HepG2 (cell line): ENCODE data around the gene FBLIM1. TPM values are rescaled to one million over a fixed set of nuclear protein-coding genes. Genes with fewer than 3 reads are reported as not detected.

Experiments
- ARNT ChIP-seq: fragments of 450-650 bp; IDR thresholded peaks from 2 replicates; pipeline ENCODE4 v1.6.1; 2017
- EED ChIP-seq: sonication (generic); formaldehyde crosslinking; IDR thresholded peaks from 2 replicates; pipeline ENCODE4 v1.5.0; 2020; ENCODE audit warnings: mild to moderate bottlenecking, missing genetic modification reagents
- ELF3 ChIP-seq: IDR thresholded peaks from 2 replicates; pipeline ENCODE4 v1.6.1; 2016; ENCODE audit warnings: missing genetic modification reagents, missing compliant biosample characterization
- RAD21 ChIP-seq: fragments of 450-650 bp; formaldehyde crosslinking; IDR thresholded peaks from 2 replicates; pipeline ENCODE4 v1.5.0; 2020; ENCODE audit warnings: mild to moderate bottlenecking
- RFXANK ChIP-seq: IDR thresholded peaks from 2 replicates; pipeline ENCODE4 v1.6.1; 2016
- SATB2 ChIP-seq: sonication (generic); formaldehyde crosslinking; IDR thresholded peaks from 2 replicates; pipeline ENCODE4 v1.5.0; 2020; ENCODE audit warnings: missing genetic modification reagents
- SMARCE1 ChIP-seq: fragments of 450-650 bp; IDR thresholded peaks from 2 replicates; pipeline ENCODE4 v1.6.1; 2017; ENCODE audit warnings: borderline replicate concordance
- TBX2 ChIP-seq: sonication (generic); formaldehyde crosslinking; IDR thresholded peaks from 2 replicates; pipeline ENCODE4 v1.5.0; 2020; ENCODE audit warnings: missing genetic modification reagents, mild to moderate bottlenecking, borderline replicate concordance
- ZSCAN12 ChIP-seq: sonication (generic); formaldehyde crosslinking; IDR thresholded peaks from 2 replicates; pipeline ENCODE4 v1.9.0; 2021; ENCODE audit warnings: mild to moderate bottlenecking, missing genetic modification reagents
- ZSCAN20 ChIP-seq: sonication (generic); formaldehyde crosslinking; IDR thresholded peaks from 2 replicates; pipeline ENCODE4 v1.4.0; 2020; ENCODE audit warnings: missing genetic modification reagents, mild to moderate bottlenecking, borderline replicate concordance
- polyA plus RNA-seq, 8 experiments: library from polyadenylated mRNA; depleted of rRNA in 3 of 8; stranded (reverse) in 7 of 8; unstranded in 1 of 8; fragments of >200 nt; fragmentation: Illumina TruSeq in 4 of 8; extraction: Trizol in 4 of 8; gene quantifications; 2 replicates each; pipeline versions ENCODE4 v1.2.1 to v1.2.3, GENCODE V29; 2011 to 2016; ENCODE audit warnings: low read depth in 4 of 8, missing spikeins in 1 of 8, mixed read lengths in 1 of 8; ENCODE audit not compliant: insufficient read depth in 1 of 8
- total RNA-seq, 5 experiments: library from RNA; depleted of rRNA; stranded (reverse); fragments of >200 nt; fragmentation: Illumina TruSeq; extraction: Trizol; gene quantifications; 2 replicates each; pipeline ENCODE4 v1.2.3, GENCODE V29; 2016; ENCODE audit warnings: low read depth in 1 of 5
- TF ChIP-seq, protein P1 (sequence below): sonication (generic); formaldehyde crosslinking; IDR thresholded peaks from 2 replicates; pipeline ENCODE4 v1.5.0; 2020; ENCODE audit warnings: mild to moderate bottlenecking, missing genetic modification reagents
- TF ChIP-seq, protein P2 (sequence below), 2 experiments: sonication (generic) in 1 of 2; formaldehyde crosslinking in 1 of 2; IDR thresholded peaks; 2 replicates each; pipeline versions ENCODE4 v1.5.1 to v1.6.1; 2011 to 2020; ENCODE audit warnings: borderline replicate concordance in 1 of 2, low read depth in 1 of 2, low read length in 1 of 2, mild to moderate bottlenecking in 1 of 2, missing genetic modification reagents in 1 of 2, moderate library complexity in 1 of 2
- TF ChIP-seq, protein P3 (sequence below): sonication (generic); formaldehyde crosslinking; conservative IDR thresholded peaks from 2 replicates; pipeline ENCODE4 v1.4.0; 2020; ENCODE audit warnings: missing genetic modification reagents
- TF ChIP-seq, protein P4 (sequence below): IDR thresholded peaks from 2 replicates; pipeline ENCODE4 v1.6.1; 2012; ENCODE audit warnings: low read depth, low read length, improper control_type of control experiment
- TF ChIP-seq, protein P5 (sequence below): sonication (generic); formaldehyde crosslinking; IDR thresholded peaks from 2 replicates; pipeline ENCODE4 v1.9.0; 2022; ENCODE audit warnings: low read depth, missing genetic modification reagents
- TF ChIP-seq, protein P6 (sequence below): sonication (generic); formaldehyde crosslinking; IDR thresholded peaks from 2 replicates; pipeline ENCODE4 v1.4.0; 2020; ENCODE audit warnings: missing genetic modification reagents, mild to moderate bottlenecking, borderline replicate concordance

Gene FBLIM1
- total and polyA plus RNA-seq, 2 of the 13 experiments (the other 11 are each of a cell fraction or from before 2014, with no cell fraction given), result 10.6 to 23.0 TPM

DNA sequence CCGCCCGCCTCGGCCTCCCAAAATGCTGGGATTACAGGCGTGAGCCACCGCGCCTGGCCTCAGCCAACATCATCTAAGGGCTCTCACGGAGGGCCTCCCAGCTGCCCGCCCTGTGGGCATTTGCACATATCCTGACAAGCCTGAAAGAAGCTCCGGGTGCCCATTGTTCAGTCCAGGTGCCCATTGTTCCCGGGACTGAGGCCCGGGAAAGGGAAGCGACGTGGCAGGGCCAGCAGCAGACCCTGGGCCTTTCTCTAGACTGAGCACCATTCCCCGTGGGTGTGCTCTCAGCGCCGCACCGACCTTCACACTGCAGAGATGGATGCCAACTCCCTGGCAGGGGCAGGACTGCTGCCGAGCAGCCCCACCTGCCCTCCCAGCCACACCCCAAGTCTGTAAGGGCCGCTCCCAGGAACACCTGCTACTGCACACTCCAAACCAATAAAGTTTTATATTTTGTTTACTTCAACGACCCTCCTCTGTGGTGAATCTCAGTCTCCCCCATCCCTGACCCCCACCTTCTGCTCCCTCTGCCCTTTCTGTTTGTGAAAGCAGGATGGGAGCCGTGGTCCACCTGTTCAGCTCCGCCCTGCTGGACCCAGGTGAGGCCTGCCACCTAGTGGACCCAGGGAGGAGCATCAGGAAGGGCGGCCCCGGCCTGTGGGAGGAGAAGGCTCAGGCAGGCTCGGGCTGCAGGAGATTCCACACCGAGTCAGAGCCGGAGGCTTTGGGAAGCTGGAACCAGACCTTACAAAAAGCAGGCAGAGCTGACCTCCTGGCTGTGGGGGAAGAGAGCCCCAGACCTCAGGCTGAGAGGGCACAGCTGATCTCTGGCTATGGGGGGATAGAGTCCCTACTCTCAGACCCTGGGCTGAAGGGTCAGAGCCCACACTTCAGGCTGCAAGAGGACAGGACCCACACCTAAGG lies 17.4 kb upstream of the FBLIM1 start (continued):
- TF ChIP-seq, protein P1, sequence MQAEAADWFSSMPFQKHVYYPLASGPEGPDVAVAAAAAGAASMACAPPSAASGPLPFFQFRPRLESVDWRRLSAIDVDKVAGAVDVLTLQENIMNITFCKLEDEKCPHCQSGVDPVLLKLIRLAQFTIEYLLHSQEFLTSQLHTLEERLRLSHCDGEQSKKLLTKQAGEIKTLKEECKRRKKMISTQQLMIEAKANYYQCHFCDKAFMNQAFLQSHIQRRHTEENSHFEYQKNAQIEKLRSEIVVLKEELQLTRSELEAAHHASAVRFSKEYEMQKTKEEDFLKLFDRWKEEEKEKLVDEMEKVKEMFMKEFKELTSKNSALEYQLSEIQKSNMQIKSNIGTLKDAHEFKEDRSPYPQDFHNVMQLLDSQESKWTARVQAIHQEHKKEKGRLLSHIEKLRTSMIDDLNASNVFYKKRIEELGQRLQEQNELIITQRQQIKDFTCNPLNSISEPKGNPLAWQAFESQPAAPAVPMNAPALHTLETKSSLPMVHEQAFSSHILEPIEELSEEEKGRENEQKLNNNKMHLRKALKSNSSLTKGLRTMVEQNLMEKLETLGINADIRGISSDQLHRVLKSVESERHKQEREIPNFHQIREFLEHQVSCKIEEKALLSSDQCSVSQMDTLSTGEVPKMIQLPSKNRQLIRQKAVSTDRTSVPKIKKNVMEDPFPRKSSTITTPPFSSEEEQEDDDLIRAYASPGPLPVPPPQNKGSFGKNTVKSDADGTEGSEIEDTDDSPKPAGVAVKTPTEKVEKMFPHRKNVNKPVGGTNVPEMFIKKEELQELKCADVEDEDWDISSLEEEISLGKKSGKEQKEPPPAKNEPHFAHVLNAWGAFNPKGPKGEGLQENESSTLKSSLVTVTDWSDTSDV (CRISPR knock-in tag), result no peak
- TF ChIP-seq, protein P2, sequence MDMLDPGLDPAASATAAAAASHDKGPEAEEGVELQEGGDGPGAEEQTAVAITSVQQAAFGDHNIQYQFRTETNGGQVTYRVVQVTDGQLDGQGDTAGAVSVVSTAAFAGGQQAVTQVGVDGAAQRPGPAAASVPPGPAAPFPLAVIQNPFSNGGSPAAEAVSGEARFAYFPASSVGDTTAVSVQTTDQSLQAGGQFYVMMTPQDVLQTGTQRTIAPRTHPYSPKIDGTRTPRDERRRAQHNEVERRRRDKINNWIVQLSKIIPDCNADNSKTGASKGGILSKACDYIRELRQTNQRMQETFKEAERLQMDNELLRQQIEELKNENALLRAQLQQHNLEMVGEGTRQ (IDR thresholded peaks at IDR 0.05; ENCODE audit: low read depth, low read length), result no peak
- TF ChIP-seq, protein P2 (CRISPR knock-in tag; IDR thresholded peaks at IDR 0.05; ENCODE audit: borderline replicate concordance), result no peak
- TF ChIP-seq SATB2 (CRISPR knock-in tag) (no peak), TBX2 (CRISPR knock-in tag) (peak; percentile 56; the same call in 1 of the 2 replicates), RFXANK (no peak), RAD21 (peak; percentile 86), ZSCAN20 (CRISPR knock-in tag) (no peak), EED (CRISPR knock-in tag) (0 out of 2 replicates have a peak, but pooled peaks have one; percentile 22), SMARCE1 (no peak), ELF3 (CRISPR knock-in tag) (peak; percentile 70), ZSCAN12 (CRISPR knock-in tag) (no peak), ARNT (no peak)
- TF ChIP-seq, protein P3, sequence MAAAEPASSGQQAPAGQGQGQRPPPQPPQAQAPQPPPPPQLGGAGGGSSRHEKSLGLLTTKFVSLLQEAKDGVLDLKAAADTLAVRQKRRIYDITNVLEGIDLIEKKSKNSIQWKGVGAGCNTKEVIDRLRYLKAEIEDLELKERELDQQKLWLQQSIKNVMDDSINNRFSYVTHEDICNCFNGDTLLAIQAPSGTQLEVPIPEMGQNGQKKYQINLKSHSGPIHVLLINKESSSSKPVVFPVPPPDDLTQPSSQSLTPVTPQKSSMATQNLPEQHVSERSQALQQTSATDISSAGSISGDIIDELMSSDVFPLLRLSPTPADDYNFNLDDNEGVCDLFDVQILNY, result no peak
- TF ChIP-seq, protein P4, sequence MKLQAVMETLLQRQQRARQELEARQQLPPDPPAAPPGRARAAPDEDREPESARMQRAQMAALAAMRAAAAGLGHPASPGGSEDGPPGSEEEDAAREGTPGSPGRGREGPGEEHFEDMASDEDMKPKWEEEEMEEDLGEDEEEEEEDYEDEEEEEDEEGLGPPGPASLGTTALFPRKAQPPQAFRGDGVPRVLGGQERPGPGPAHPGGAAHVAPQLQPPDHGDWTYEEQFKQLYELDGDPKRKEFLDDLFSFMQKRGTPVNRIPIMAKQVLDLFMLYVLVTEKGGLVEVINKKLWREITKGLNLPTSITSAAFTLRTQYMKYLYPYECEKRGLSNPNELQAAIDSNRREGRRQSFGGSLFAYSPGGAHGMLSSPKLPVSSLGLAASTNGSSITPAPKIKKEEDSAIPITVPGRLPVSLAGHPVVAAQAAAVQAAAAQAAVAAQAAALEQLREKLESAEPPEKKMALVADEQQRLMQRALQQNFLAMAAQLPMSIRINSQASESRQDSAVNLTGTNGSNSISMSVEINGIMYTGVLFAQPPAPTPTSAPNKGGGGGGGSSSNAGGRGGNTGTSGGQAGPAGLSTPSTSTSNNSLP, result no peak
- TF ChIP-seq, protein P5, sequence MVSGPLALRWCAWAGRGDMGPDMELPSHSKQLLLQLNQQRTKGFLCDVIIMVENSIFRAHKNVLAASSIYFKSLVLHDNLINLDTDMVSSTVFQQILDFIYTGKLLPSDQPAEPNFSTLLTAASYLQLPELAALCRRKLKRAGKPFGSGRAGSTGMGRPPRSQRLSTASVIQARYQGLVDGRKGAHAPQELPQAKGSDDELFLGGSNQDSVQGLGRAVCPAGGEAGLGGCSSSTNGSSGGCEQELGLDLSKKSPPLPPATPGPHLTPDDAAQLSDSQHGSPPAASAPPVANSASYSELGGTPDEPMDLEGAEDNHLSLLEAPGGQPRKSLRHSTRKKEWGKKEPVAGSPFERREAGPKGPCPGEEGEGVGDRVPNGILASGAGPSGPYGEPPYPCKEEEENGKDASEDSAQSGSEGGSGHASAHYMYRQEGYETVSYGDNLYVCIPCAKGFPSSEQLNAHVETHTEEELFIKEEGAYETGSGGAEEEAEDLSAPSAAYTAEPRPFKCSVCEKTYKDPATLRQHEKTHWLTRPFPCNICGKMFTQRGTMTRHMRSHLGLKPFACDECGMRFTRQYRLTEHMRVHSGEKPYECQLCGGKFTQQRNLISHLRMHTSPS (CRISPR knock-in tag), result no peak
- TF ChIP-seq, protein P6, sequence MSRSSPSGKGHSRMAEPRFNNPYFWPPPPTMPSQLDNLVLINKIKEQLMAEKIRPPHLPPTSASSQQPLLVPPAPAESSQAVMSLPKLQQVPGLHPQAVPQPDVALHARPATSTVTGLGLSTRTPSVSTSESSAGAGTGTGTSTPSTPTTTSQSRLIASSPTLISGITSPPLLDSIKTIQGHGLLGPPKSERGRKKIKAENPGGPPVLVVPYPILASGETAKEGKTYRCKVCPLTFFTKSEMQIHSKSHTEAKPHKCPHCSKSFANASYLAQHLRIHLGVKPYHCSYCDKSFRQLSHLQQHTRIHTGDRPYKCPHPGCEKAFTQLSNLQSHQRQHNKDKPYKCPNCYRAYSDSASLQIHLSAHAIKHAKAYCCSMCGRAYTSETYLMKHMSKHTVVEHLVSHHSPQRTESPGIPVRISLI (CRISPR knock-in tag), result no peak
